ENCODE measurements around the gene DGKI.

DGKI gene

GRCh38 chr7:137539111-137539715 is 307.6 kb downstream of the DGKI start:
- DNase-seq (ENCODE audit: low read depth in 2 of 2): no peak

- DNase-seq (ENCODE audit: low read depth in 2 of 2): no peak
Measured at GRCh38 chr7:137538361-137538762, 308.4 kb downstream of the DGKI start.

- DNase-seq (ENCODE audit: low read depth in 2 of 2): no peak
Measured at GRCh38 chr7:137535579-137535978, 311.2 kb downstream of the DGKI start.

DNA sequence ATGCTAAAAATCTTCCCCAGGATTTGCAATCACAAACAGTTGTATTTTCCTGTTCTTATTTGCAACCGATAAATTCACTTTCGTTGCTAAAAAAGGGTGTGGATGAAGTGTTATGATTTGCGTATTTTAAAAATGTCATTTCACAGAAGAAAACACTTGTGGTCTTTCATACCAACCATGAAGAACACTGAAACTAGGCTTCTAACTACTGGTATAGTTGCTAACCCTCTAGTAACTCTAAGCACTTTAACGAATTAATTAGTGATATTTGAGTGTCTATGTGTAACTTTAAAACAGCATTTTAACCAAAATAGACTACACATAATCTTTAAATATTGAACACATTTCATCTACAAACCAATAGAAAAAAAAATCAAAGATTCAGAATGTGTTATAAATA is 315.1 kb downstream of the DGKI start:
- no peak for DNase-seq (ENCODE audit: low read depth in 2 of 2)

- DNase-seq (ENCODE audit: low read depth in 2 of 2): no peak
Measured at GRCh38 chr7:137527634-137528033, 319.1 kb downstream of the DGKI start.

- no peak for DNase-seq (ENCODE audit: low read depth in 2 of 2)
Measured at GRCh38 chr7:137523171-137523570, 323.6 kb downstream of the DGKI start.

- no peak for DNase-seq (ENCODE audit: low read depth in 2 of 2)
Measured at GRCh38 chr7:137521451-137521850, 325.3 kb downstream of the DGKI start.

DNA sequence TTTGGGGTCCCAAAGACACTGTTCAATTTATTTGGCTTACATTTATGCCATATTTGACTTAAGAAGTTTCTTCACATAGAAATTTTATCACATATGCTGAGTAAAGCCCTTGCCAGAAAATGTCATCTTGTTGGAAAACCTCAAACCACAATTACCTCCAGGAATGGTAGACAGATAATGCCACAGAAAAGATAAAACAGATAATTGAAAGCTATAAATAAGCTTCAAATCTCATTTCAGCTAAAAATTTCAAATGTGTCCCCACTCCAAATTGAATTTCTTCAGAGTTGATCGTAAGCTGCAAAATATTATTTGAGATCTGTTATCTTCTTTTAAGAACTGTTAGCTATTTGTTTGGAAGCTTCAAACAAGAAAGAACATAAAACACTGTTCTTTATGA is 326.8 kb downstream of the DGKI start:
- DNase-seq (ENCODE audit: low read depth in 2 of 2): no peak

GRCh38 chr7:137519181-137519691 is 327.5 kb downstream of the DGKI start:
- no peak for DNase-seq (ENCODE audit: low read depth in 2 of 2)

- no peak for DNase-seq (ENCODE audit: low read depth in 2 of 2)
Measured at GRCh38 chr7:137513091-137513490, 333.7 kb downstream of the DGKI start.

GRCh38 chr7:137507096-137507495 is 339.7 kb downstream of the DGKI start:
- DNase-seq (ENCODE audit: low read depth in 2 of 2): no peak

DNA sequence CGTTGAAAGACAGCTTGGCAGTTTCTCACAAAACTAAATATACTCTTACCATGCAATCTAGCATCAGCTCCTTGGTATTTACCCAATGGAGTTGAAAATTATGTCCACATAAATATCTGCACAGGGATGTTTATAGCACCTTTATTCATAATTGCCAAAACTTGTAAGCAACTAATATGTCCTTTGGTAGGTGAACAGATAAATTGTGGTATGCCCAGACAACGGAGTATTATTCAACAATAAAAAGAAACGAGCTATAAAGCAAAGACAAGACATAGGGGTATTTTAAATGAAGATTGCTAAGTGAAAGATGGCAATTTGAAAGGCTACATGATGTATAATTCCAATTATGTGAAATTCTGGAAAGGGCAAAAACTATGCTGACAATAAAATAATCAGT is 340.7 kb downstream of the DGKI start:
- DNase-seq (ENCODE audit: low read depth in 2 of 2): no peak

DNA sequence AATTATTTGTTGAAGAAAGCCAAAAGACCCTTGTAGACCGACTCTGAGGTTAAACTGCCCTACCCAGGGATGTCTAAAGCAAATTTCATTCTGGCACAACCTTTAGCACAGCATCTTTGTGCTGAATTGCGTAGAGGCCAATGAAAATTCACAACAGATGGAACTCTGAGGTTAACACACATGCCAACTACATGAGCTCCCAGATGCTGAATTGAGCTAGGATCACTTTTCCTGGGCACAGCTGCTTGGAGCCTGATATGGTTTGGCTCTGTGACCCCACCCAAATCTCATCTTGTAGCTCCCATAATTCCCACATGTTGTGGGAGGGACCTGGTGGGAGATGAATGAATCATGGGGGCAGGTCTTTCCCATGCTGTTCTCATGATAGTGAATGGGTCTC is 345.2 kb downstream of the DGKI start:
- DNase-seq (ENCODE audit: low read depth in 2 of 2): no peak

- DNase-seq (ENCODE audit: low read depth in 2 of 2): no peak
Measured at GRCh38 chr7:137492889-137493288, 353.9 kb downstream of the DGKI start.

GRCh38 chr7:137489880-137490279 is 356.9 kb downstream of the DGKI start:
- no peak for DNase-seq (ENCODE audit: low read depth in 2 of 2)

DNA sequence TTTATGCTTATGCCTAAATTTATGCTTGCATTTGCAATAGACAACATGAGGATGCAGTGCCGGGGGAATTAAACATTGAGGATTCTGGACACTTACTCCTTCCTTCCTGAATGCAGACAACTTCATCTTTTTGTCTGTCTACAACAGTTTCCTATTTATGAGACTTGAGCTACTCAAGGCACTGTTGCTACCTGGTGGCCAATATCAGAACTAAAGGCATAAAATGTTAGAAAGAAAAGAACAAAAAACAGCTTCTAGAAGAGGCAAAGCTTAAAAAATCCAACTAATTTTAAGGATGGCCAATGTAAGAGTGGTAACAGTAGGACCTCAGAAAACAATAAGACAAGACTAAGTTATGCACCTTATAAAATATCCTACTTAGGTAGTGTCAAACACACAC is 358.7 kb downstream of the DGKI start:
- DNase-seq (ENCODE audit: low read depth in 2 of 2): no peak

DNA sequence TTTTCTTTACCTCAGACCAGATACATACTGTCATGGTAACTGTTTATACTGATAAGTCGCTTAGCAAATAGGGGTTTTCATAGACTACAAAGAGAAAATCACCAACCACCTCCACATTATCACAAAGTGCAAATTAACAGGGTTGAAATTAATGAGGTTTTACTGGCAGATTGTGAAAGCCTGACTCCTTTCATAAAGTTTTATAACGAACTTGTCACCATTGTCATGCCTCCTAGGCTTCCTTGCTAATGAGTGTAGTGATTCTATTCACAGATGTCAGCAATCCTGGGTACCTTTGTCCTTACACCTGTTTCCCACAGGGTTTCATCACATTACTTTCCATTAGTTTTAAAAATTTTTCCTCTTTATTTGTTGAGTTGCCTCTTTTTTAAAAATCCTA is 361.0 kb downstream of the DGKI start:
- no peak for DNase-seq (ENCODE audit: low read depth in 2 of 2)

- DNase-seq (ENCODE audit: low read depth in 2 of 2): no peak
Measured at GRCh38 chr7:137484326-137484725, 362.4 kb downstream of the DGKI start.

GRCh38 chr7:137482466-137482865 is 364.3 kb downstream of the DGKI start:
- DNase-seq (ENCODE audit: low read depth in 2 of 2): no peak

GRCh38 chr7:137480824-137481365 is 365.9 kb downstream of the DGKI start:
- no peak for DNase-seq (ENCODE audit: low read depth in 2 of 2)

DNA sequence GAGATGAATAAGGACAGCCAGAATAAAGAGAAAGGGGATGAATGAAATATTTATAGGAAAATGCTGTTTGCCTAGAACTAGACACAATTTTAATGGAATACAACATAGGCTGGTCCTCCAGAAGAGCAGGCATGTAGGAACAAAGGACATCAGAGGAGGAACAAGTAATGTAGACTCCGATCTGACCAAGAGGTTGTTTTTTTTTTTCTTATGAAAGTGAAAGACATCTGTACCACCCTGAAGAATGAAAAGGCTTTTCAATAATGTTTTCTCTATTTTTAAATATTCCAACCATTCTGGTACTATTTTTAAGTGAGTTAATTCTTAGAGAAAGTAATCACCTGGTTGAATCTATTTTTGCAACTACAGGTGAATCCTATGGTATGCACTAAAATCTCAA is 366.4 kb downstream of the DGKI start:
- no peak for DNase-seq (ENCODE audit: low read depth in 2 of 2)

DNA sequence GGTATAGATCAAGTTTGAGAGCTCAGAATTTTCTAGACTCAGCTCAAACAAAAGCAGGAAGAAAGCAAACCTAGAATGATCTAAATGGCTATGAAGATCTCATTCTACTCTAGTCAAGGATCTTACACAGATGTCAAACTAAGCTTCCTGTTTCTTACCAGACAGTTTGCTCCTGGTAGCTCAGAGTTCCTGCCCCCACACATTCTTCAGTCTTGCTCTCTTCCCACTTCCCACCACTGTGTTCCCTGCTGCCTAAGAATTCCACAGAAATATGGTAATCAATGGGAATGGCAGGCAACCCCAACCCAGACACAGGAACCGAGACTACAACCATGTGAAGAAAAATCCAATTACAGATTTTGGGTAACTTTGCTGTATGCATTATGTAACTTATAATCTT is 369.8 kb downstream of the DGKI start:
- DNase-seq (ENCODE audit: low read depth in 2 of 2): no peak

DNA sequence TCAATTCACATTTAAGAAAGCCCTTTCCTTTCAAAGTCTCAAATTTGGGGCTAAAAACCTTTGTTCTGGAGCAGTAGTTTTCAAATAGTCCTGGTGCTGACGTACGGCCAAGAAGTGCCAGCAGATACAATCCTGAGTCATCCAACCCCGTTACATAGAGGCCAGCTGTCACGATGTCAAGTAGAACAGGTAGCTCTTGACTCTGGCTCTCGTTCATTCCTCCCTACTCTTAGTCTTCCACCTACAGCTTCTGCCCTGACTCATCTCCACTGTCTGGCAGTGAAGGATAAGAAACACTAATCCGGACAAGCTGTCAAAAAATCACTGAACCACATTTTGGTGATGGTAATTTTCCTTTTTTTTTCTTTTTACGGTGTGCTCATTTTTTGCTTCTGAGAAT is 370.8 kb downstream of the DGKI start:
- no peak for DNase-seq (ENCODE audit: low read depth in 2 of 2)

- no peak for DNase-seq (ENCODE audit: low read depth in 2 of 2)
Measured at GRCh38 chr7:137474540-137475026, 372.2 kb downstream of the DGKI start.

Data from stimulated activated CD8-positive, alpha-beta memory T cell treated with anti-CD3 and anti-CD28 coated beads, Interleukin-15, amount 100 ng/mL, for 4 hours (primary cell).